ENCODE measurements around the gene HOXA10.

HOXA10 gene

GRCh38 chr7:27121684-27122076 is 52.4 kb downstream of the HOXA10 start:
- no peaks in the 10 kb centered on the region for H3K4me1 ChIP-seq (ENCODE audit: low read depth, poor library complexity, severe bottlenecking)
- no peak overlapping the region for H3K4me2 ChIP-seq
- no peaks in the 10 kb centered on the region for H4K20me1 ChIP-seq (ENCODE audit: insufficient read depth)
- no peak overlapping the region for H3K27ac ChIP-seq
- H3K79me2 ChIP-seq (ENCODE audit: insufficient read depth, low read depth): no peaks in the 10 kb centered on the region
- H3K27me3 ChIP-seq (ENCODE audit: insufficient read depth, low read depth): no peaks in the 10 kb centered on the region
- H2AFZ ChIP-seq (ENCODE audit: low read depth): no peak overlapping the region
- H3K4me3 ChIP-seq (IDR thresholded peaks at IDR 0.05; ENCODE audit: insufficient read depth, low read depth, low read length): no peak overlapping the region
- no peak overlapping the region for H3K9ac ChIP-seq
- no peak for TF ChIP-seq CTCF (conservative IDR thresholded peaks at IDR 0.05; ENCODE audit: low read depth, low read length)
- H3K36me3 ChIP-seq (ENCODE audit: insufficient read depth): no peaks in the 10 kb centered on the region
